ENCODE data around the gene CAND1.

The CAND1 gene

DNA sequence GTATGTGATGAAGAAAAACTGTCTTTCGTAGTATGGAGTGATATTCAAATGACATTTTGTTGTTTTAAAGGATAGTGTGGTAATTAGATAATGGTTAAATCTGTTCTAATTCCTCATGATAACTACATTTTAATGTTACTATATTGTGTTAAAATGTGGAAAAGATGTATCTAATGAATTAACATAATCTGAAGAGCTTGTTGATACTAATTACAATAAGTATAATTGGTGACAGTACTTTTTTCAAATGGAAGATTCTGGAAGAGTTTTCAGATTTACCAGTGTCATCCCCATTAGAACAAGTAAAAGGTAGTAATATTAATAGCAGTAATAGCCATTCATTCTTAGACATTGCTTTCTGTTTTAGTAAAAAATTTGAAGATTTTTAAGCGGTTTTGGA lies 37.6 kb downstream of the CAND1 start:
- in situ Hi-C loops (cut with MboI; ENCODE audit: low pct_unique_long_range_greater_than_20kb, low sequenced_read_pairs, unreplicated experiment) = no loop called here
- TF ChIP-seq CTCF (IDR thresholded peaks at IDR 0.05; ENCODE audit: extremely low read depth, insufficient read depth, missing control alignments) = no peak
- no peak for DNase-seq (ENCODE audit: low spot score)

DNA sequence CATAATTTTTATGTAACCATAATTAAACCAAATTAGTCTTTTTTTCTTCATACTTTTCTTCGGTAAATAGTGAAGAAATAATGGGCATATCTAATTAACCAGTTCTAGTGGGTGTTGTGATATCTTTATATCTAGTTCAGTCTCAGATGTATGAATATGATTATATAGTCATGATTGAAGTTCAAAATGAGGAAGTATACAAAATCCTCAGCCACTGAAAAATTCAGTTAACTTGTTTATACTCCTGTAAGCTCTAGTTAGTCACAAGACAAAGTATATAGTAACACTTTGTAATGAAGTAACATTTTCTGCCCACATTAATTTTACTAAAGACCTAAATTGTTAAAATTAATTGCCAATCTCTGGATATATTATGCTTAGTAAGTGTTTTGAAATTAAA lies 46.5 kb downstream of the CAND1 start:
- no peak for TF ChIP-seq CTCF (IDR thresholded peaks at IDR 0.05; ENCODE audit: extremely low read depth, insufficient read depth, missing control alignments)
- no peak for DNase-seq (ENCODE audit: low spot score)
- in situ Hi-C loops (cut with MboI; ENCODE audit: low pct_unique_long_range_greater_than_20kb, low sequenced_read_pairs, unreplicated experiment) = no loop called here

DNA sequence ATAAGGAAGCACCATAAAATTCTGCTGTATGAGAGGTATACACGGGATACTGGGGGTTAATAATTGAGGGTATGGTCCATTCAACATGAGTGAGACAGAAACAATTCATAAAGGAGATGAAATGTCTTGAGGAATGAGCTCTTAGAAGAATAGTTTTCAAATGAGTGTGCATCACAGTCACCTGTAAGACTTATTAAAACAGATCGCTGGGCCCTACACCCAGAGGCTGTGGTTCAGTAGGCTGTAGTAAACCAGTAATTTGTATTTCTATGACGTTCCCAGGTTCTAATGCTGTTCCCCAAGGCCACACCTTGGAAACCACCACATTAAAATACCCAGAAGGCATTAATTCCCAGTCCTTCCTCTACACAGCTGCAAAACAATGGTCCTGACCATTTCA lies 49.6 kb downstream of the CAND1 start:
- TF ChIP-seq CTCF (IDR thresholded peaks at IDR 0.05; ENCODE audit: extremely low read depth, insufficient read depth, missing control alignments) = no peak
- in situ Hi-C loops (cut with MboI; ENCODE audit: low pct_unique_long_range_greater_than_20kb, low sequenced_read_pairs, unreplicated experiment) = no loop called here
- DNase-seq (ENCODE audit: low spot score) = no peak

DNA sequence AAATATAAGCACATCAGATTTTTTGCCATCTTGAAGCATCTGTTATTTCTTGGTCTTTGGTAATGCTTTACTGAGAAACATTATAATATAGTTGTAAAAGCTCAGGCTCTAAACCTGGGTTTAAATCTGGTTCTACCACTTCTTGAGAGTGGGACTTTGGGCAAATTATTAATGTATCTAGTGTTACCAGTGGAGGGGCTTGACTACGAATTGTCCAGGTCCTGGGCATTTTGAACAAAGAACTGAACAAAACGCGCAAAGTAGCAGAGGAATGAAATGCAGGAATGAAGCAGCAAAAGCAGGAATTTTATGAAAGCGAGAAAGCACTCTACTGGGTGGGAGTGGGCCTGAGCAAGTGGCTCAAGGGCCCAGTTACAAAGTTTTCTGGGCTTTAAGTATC lies 50.8 kb downstream of the CAND1 start:
- TF ChIP-seq CTCF (IDR thresholded peaks at IDR 0.05; ENCODE audit: extremely low read depth, insufficient read depth, missing control alignments) = no peak
- no peak for DNase-seq (ENCODE audit: low spot score)
- in situ Hi-C loops (cut with MboI; ENCODE audit: low pct_unique_long_range_greater_than_20kb, low sequenced_read_pairs, unreplicated experiment) = no loop called here

DNA sequence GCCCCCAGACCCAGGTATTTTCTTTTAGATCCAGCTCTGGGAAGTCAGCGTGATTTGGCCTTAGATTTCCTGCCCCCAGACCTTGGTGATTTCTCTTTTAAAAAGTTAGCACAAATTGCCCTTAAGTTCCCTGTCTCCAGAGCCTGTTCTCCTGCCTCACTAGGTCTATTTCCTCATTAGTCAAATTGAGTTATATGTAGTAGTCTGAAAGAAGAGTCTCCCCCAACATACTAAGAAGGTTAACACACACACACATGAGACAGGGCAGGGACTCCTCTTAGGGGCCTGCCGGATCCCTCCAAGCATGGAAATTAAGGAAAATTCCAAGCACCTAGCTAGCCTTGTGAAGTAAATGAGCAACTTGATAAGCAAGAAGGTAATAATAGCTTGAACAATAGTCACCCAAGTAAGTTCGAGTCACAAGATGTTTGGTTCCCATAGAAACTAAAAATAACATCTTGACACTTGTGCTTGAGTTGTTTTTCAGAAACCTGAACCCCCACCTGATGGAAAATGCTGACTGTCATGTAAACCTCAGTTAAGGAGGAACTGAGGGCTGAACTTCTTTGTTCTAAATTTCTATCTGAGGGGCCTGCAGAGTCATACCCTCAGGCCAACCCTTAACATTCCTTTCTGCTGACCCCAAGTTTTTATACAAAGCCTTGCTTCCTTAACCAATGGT lies 51.6 kb downstream of the CAND1 start:
- in situ Hi-C loops (cut with MboI; ENCODE audit: low pct_unique_long_range_greater_than_20kb, low sequenced_read_pairs, unreplicated experiment) = no loop called here
- no peak for DNase-seq (ENCODE audit: low spot score)
- no peak for TF ChIP-seq CTCF (IDR thresholded peaks at IDR 0.05; ENCODE audit: extremely low read depth, insufficient read depth, missing control alignments)

DNA sequence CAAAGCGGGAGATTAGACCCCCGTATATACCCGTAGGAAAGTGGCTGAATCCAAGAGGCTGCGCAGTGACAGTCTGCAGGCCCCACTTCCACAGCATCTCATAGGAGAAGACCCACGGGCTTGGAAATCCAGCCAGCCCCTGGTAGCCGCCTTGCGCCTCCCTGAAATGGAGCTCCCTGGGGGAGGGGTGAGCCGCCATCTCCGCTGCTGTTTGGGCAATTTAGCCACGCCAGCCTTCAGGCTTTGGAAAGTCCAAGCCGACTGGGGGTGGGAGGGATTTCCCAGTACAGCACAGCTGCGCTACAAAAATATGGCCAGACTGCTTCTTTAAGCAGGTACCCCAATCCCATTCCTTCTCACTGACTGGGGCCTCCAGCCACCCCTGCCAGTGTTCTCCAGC lies 53.4 kb downstream of the CAND1 start:
- no peak for DNase-seq (ENCODE audit: low spot score)
- no peak for TF ChIP-seq CTCF (IDR thresholded peaks at IDR 0.05; ENCODE audit: extremely low read depth, insufficient read depth, missing control alignments)
- in situ Hi-C loops (cut with MboI; ENCODE audit: low pct_unique_long_range_greater_than_20kb, low sequenced_read_pairs, unreplicated experiment) = no loop called here
